GM21515 (cell line): ENCODE results near the gene ABCF2.

ENCODE experiments used
- ATAC-seq: cut with Tn5 transposase; IDR thresholded peaks from one replicate; pipeline ENCODE4 v1.9.1; 2021; ENCODE audit not compliant: unreplicated experiment

Gene ABCF2

GRCh38 chr7:151242159-151243044, 15.4 kb upstream of the ABCF2 start:
- no peak for ATAC-seq

- ATAC-seq = no peak
These were observed 14.7 kb upstream of the ABCF2 start for GRCh38 chr7:151241755-151242096.

GRCh38 chr7:151240942-151241754, 14.1 kb upstream of the ABCF2 start:
- ATAC-seq = no peak

- ATAC-seq = no peak
These were observed 13.5 kb upstream of the ABCF2 start for GRCh38 chr7:151240536-151240935.

GRCh38 chr7:151239837-151240459, 12.9 kb upstream of the ABCF2 start:
- no peak for ATAC-seq

GRCh38 chr7:151238924-151239836, 12.2 kb upstream of the ABCF2 start:
- no peak for ATAC-seq

- no peak for ATAC-seq
These were observed 11.3 kb upstream of the ABCF2 start for GRCh38 chr7:151238190-151238810.

GRCh38 chr7:151237244-151238189, 10.5 kb upstream of the ABCF2 start:
- ATAC-seq = no peak

- ATAC-seq = no peak
These were observed 9.4 kb upstream of the ABCF2 start for GRCh38 chr7:151236406-151236805.

- ATAC-seq = no peak
These were observed 8.2 kb upstream of the ABCF2 start for GRCh38 chr7:151235091-151235787.

- no peak for ATAC-seq
These were observed 6.8 kb upstream of the ABCF2 start for GRCh38 chr7:151233804-151234203.

- no peak for ATAC-seq
These were observed 6.1 kb upstream of the ABCF2 start for GRCh38 chr7:151232917-151233701.

- ATAC-seq = peak; percentile 96
These were observed 5.3 kb upstream of the ABCF2 start, which contains the start of gene CHPF2 for GRCh38 chr7:151232091-151232916. CHPF2 (plus strand) TSS chr7:151232483; CDS start chr7:151234012, 1,529 bp downstream.

- no peak for ATAC-seq
These were observed 4.1 kb upstream of the ABCF2 start for GRCh38 chr7:151231080-151231479.

- no peak for ATAC-seq
These were observed 2.2 kb upstream of the ABCF2 start for GRCh38 chr7:151229249-151229648.

- ATAC-seq = no peak
These were observed 1.2 kb upstream of the ABCF2 start for GRCh38 chr7:151228024-151228866.
